Activated B cell treated with CpG ODN at 0.5 μM for 24 hours (primary cell): ENCODE data around the gene SLC25A41. TPM values are rescaled to one million over a fixed set of nuclear protein-coding genes. Genes with fewer than 3 reads are reported as not detected.

ENCODE experiments used
- ATAC-seq: fragments of 200-7000 bp; cut with Tn5 transposase; one replicate; pipeline ENCODE4 v1.10.0; 2021; ENCODE audit warnings: low read depth, mild to moderate bottlenecking, moderate library complexity
- CTCF ChIA-PET: fragments of 350-600 bp; sonication (Branson Sonifier 250); formaldehyde crosslinking; loops from one replicate; lab custom pipeline; 2021; ENCODE audit warnings: antibody characterized with exemption; lab: Charles Lee
- POLR2A ChIA-PET: fragments of 350-600 bp; sonication (Branson Sonifier 250); formaldehyde crosslinking; loops from one replicate; lab custom pipeline; 2021; ENCODE audit warnings: antibody characterized with exemption; lab: Charles Lee
- DNase-seq: peaks from one replicate; pipeline ENCODE4 v3.0.0; 2022
- H3K27ac Mint-ChIP-seq: one replicate; pipeline ENCODE4 v1.8.0; 2020; ENCODE audit warnings: mixed read lengths
- H3K27me3 Mint-ChIP-seq: one replicate; pipeline ENCODE4 v1.8.0; 2021; ENCODE audit warnings: mixed read lengths
- H3K36me3 Mint-ChIP-seq: one replicate; pipeline ENCODE4 v1.8.0; 2021; ENCODE audit warnings: low read depth, mixed read lengths
- H3K4me1 Mint-ChIP-seq: one replicate; pipeline ENCODE4 v1.8.0; 2021; ENCODE audit warnings: mixed read lengths
- H3K4me3 Mint-ChIP-seq: one replicate; pipeline ENCODE4 v1.8.0; 2020; ENCODE audit warnings: mild to moderate bottlenecking, mixed read lengths
- H3K9me3 Mint-ChIP-seq: one replicate; pipeline ENCODE4 v1.8.0; 2020; ENCODE audit warnings: mixed read lengths
- CTCF ChIP-seq: fragments of 200-600 bp; IDR thresholded peaks from one replicate; pipeline ENCODE4 v1.8.0; 2022; ENCODE audit warnings: antibody characterized with exemption, mild to moderate bottlenecking
- intact Hi-C: fragments of 100-400 bp; cut with micrococcal nuclease; formaldehyde crosslinking; loops from one replicate; pipeline ENCODE4 v1.15.1; 2024
- total RNA-seq: library from RNA; stranded (reverse); gene quantifications from 2 replicates; pipeline ENCODE4 v1.2.3, GENCODE V29; 2022

SLC25A41 gene
- total RNA-seq, 1 donor from 2014 or later, result 0.40 TPM

DNA sequence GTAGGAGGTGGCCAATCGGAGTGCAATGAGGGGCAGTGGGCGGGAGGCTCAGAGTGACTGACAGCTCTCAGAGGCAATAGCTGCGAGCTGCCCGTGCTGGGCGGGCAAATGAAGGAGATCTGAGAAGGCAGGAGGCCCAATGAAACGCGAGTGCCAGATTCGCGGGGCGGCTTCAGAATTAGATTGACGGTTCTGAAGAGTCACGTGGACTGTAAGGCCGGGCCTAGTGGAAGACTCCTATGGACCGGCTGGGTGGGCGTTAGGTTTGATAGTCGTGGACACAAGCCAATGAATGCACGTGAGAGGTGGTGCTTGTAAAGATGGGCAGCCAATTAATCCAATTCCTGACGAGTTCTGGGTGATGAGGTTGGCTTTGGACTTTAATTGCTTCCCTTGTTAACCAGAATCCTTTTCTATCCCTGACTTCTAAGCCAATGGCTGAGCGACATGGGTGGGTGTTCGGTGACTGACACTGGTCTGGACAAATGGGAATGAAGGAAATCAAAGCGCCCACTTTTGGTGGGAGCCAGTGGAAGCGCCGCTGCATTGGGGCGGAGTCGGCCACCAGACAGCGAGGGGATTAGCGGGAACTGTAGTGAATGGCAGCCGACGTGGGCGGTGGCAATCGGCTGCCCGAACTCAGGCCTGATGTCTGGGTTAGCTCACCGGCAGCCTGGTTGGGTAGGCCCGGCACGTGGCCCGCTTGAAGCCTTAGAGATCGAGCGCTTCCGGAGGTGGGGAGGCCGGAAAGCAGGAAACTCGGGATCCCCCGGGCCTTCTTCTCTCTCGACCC is 8.4 kb downstream of the SLC25A41 start:
- no peaks in the 10 kb centered on the region for H3K9me3 Mint-ChIP-seq
- ChIA-PET POLR2A (interaction anchor here (0.6 to 2.8 kb wide), 23 partner anchors 9 to 738 kb away, joined by 3 to 22 read pairs (median 6); partner anchors contain the start of genes ALKBH7, CLPP, DENND1C and GPR108), CTCF (interaction anchor here (0.8 kb wide), 1 partner anchor 438 kb away, joined by 3 read pairs; no protein-coding TSS in a partner anchor)
- peaks cover 30% of the 10 kb centered on the region for H3K4me1 Mint-ChIP-seq
- H3K4me3 Mint-ChIP-seq, result peak overlapping the region; percentile 78
- H3K27ac Mint-ChIP-seq, result peak overlapping the region; percentile 85
- peaks cover 31% of the 10 kb centered on the region for H3K36me3 Mint-ChIP-seq
- H3K27me3 Mint-ChIP-seq, result no peaks in the 10 kb centered on the region
- no peak for TF ChIP-seq CTCF
- DNase-seq (peak; percentile 92), ATAC-seq (peak; percentile 83)
- intact Hi-C loops, result loop anchor here (1.0 to 10.0 kb wide), 11 partner anchors 32 to 700 kb away; partner anchors contain the start of genes CATSPERD, CLPP, DENND1C and GTF2F1

DNA sequence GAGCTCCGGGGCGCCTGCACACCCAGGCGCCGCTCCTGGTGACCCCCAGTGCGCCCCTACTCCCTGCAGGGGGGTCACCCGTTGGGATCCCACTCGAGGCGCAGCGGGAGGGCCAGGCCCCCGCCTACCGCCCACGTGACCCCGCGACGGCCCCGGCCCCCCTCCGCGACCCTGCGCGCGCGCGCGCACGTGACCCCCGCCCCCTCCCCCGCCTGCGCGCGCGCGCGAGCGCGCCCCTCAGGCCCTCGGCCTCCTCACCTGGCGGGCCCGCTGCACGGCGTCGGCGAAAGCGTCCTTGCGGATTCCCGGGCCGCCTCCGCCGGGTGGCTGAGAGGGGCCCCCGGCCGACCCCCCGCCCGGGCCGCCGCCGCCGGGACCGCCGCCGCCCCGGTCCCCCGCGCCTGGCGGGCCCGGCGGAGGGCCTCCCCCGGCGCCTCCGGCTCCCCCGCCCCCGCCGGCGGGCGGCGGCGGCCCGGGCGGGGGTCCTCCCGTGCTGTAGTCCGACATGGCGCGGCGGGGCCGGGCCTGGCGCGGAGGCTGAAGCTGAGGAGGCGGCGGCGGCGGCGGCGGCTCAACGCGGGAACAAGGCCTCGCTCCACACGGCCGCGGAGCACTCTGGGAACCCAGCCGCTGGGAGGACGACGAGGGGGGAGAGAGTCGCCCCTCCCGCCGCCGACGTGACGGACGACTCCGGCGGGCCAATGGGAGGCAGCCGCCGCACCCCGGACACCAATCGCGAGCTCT is 9.2 kb downstream of the SLC25A41 start, which contains the start of gene KHSRP:
KHSRP (minus strand) TSS at position 617 of the 744 bp plus-strand sequence; CDS start at position 507, 110 bp downstream.
- ChIA-PET POLR2A (interaction anchor here (0.6 to 2.8 kb wide), 25 partner anchors 10 to 738 kb away, joined by 3 to 22 read pairs (median 5); partner anchors contain the start of genes ALKBH7, CLPP, DENND1C and GPR108), CTCF (interaction anchor here (0.8 kb wide), 1 partner anchor 439 kb away, joined by 3 read pairs; no protein-coding TSS in a partner anchor)
- H3K4me1 Mint-ChIP-seq, result peaks cover 30% of the 10 kb centered on the region
- H3K36me3 Mint-ChIP-seq, result peaks cover 38% of the 10 kb centered on the region
- H3K27ac Mint-ChIP-seq, result peak within 1 kb of the TSS; percentile 85
- DNase-seq (peak; percentile 28), ATAC-seq (no peak)
- no peaks in the 10 kb centered on the region for H3K9me3 Mint-ChIP-seq
- peak within 1 kb of the TSS; percentile 82 for H3K4me3 Mint-ChIP-seq
- no peak for TF ChIP-seq CTCF
- intact Hi-C loops, result loop anchor here (1.0 to 10.0 kb wide), 4 partner anchors 150 to 700 kb away; partner anchors contain the start of genes CATSPERD and LONP1
- no peaks in the 10 kb centered on the region for H3K27me3 Mint-ChIP-seq

DNA sequence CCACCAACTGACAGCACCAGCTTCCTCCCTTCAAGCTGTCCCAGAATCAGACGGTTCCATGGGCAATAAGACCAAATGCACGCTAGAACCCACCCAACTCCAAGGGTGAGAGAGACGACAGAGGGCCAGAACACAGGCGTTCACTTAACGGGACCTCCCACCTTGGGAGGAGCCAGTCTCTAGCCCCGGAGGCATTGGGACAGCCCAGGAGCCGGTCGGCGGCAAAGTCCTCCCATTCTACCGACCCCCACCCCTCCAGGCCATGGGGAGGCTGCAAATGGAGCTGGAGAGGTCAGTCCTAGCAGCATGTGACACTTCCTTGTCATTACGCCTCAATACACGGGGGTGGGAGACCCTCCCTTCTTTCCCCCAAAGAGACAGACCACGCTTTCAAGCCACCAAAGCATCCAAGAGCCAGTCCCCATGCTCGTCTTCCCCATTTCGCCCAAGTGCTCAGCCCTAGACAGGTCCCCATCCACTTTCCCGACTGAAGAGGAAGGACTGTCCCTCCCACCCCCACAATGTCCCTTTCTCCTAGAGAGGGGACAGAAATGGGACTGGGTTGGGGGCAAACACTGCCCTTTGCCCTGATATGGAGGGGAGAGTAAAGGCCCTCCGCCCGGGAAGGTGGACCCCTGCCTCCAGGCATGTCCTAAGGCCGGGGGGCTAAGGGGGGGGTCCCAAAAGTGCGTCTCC is 9.9 kb downstream of the SLC25A41 start:
- H3K4me1 Mint-ChIP-seq, result peaks cover 30% of the 10 kb centered on the region
- H3K27ac Mint-ChIP-seq, result peak overlapping the region; percentile 5
- H3K36me3 Mint-ChIP-seq, result peaks cover 46% of the 10 kb centered on the region
- TF ChIP-seq CTCF, result no peak
- DNase-seq, result no peak
- ChIA-PET POLR2A (interaction anchor here (0.7 to 2.8 kb wide), 6 partner anchors 30 to 440 kb away, joined by 3 to 16 read pairs (median 9); partner anchors contain the start of genes ALKBH7, DENND1C, GTF2F1 and SLC25A23), CTCF (no interaction called here)
- H3K4me3 Mint-ChIP-seq, result peak overlapping the region; percentile 82
- no peaks in the 10 kb centered on the region for H3K27me3 Mint-ChIP-seq
- no peaks in the 10 kb centered on the region for H3K9me3 Mint-ChIP-seq
- ATAC-seq, result no peak
- intact Hi-C loops, result loop anchor here (1.0 to 10.0 kb wide), 4 partner anchors 151 to 699 kb away; partner anchors contain the start of genes CATSPERD and LONP1

- peaks cover 67% of the 10 kb centered on the region for H3K36me3 Mint-ChIP-seq
- H3K9me3 Mint-ChIP-seq, result no peaks in the 10 kb centered on the region
- no peak overlapping the region for H3K4me3 Mint-ChIP-seq
- intact Hi-C loops, result loop anchor here (10.0 kb wide), 2 partner anchors 153 to 697 kb away; partner anchors contain the start of genes CATSPERD and LONP1
- DNase-seq (no peak), ATAC-seq (no peak)
- H3K27ac Mint-ChIP-seq, result no peak overlapping the region
- peaks cover 30% of the 10 kb centered on the region for H3K4me1 Mint-ChIP-seq
- ChIA-PET POLR2A (interaction anchor here (0.5 kb wide), 2 partner anchors 16 to 1407 kb away, joined by 3 read pairs; no protein-coding TSS in a partner anchor), CTCF (interaction anchor here (0.8 kb wide), 1 partner anchor 10 kb away, joined by 3 read pairs; no protein-coding TSS in a partner anchor)
- H3K27me3 Mint-ChIP-seq, result no peaks in the 10 kb centered on the region
- TF ChIP-seq CTCF, result no peak
Measured at GRCh38 chr19:6421075-6422014, 12.2 kb downstream of the SLC25A41 start.
